Loucy (cell line): ENCODE measurements around the gene SLC9A9.

Experiments used
- H2AFZ ChIP-seq: fragments of 200-600 bp; sonication (generic); 2 replicates; pipeline ENCODE4 v1.6.0; 2016; ENCODE audit warnings: antibody characterized with exemption, mild to moderate bottlenecking, low read length, moderate library complexity
- H3F3A ChIP-seq: fragments of 200-600 bp; 2 replicates; pipeline ENCODE4 v1.6.0; 2016; ENCODE audit warnings: antibody characterized with exemption, low read depth, mild to moderate bottlenecking
- H3K27me3 ChIP-seq: fragments of 200-600 bp; sonication (generic); 2 replicates; pipeline ENCODE4 v1.6.1; 2014; ENCODE audit warnings: low read length, mild to moderate bottlenecking; ENCODE audit not compliant: insufficient read depth, poor library complexity, severe bottlenecking
- H3K36me3 ChIP-seq: fragments of 200-600 bp; sonication (generic); 2 replicates; pipeline ENCODE4 v1.6.1; 2016; ENCODE audit warnings: low read length; ENCODE audit not compliant: insufficient read depth
- H3K4me1 ChIP-seq: fragments of 200-600 bp; sonication (generic); 2 replicates; pipeline ENCODE4 v1.5.1; 2014; ENCODE audit warnings: low read length, mild to moderate bottlenecking; ENCODE audit not compliant: insufficient read depth, poor library complexity, severe bottlenecking
- H3K4me2 ChIP-seq: fragments of 200-600 bp; sonication (generic); 2 replicates; pipeline ENCODE4 v1.6.0; 2014; ENCODE audit warnings: antibody characterized with exemption, low read length, low read depth, mild to moderate bottlenecking; ENCODE audit not compliant: poor library complexity, severe bottlenecking
- H3K4me3 ChIP-seq: fragments of 200-600 bp; sonication (generic); 2 replicates; pipeline ENCODE4 v1.5.1; 2014; ENCODE audit warnings: low read length, mild to moderate bottlenecking, mixed read lengths; ENCODE audit not compliant: poor library complexity, severe bottlenecking
- H3K79me2 ChIP-seq: fragments of 200-600 bp; sonication (generic); 2 replicates; pipeline ENCODE4 v1.6.1; 2014; ENCODE audit warnings: low read length; ENCODE audit not compliant: insufficient read depth
- H3K9ac ChIP-seq: fragments of 200-600 bp; sonication (generic); 2 replicates; pipeline ENCODE4 v1.6.0; 2014; ENCODE audit warnings: mild to moderate bottlenecking, low read depth, low read length, moderate library complexity; ENCODE audit not compliant: poor library complexity, severe bottlenecking
- H3K9me2 ChIP-seq: fragments of 200-600 bp; sonication (generic); replicated peaks from 2 replicates; pipeline ENCODE4 v1.6.1; 2016; ENCODE audit warnings: low read depth, low read length, mixed read lengths
- H3K9me3 ChIP-seq: fragments of 200-600 bp; sonication (generic); 2 replicates; pipeline ENCODE4 v1.6.1; 2014; ENCODE audit warnings: mild to moderate bottlenecking, antibody characterized with exemption, low read length, low read depth; ENCODE audit not compliant: insufficient read depth
- H4K20me1 ChIP-seq: fragments of 200-600 bp; sonication (generic); 2 replicates; pipeline ENCODE4 v1.6.0; 2014; ENCODE audit warnings: antibody characterized with exemption, low read length, mild to moderate bottlenecking; ENCODE audit not compliant: insufficient read depth, poor library complexity, severe bottlenecking
- EZH2phosphoT487 ChIP-seq: fragments of 200-600 bp; IDR thresholded peaks from 2 replicates; pipeline ENCODE4 v1.6.1; 2018; ENCODE audit warnings: antibody characterized with exemption, mild to moderate bottlenecking, moderate library complexity, borderline replicate concordance
- TF ChIP-seq, protein P1 (sequence below): fragments of 200-600 bp; sonication (generic); conservative IDR thresholded peaks from 2 replicates; pipeline ENCODE4 v1.5.1; 2014; ENCODE audit warnings: mild to moderate bottlenecking, antibody characterized with exemption, low read length

Gene SLC9A9

DNA sequence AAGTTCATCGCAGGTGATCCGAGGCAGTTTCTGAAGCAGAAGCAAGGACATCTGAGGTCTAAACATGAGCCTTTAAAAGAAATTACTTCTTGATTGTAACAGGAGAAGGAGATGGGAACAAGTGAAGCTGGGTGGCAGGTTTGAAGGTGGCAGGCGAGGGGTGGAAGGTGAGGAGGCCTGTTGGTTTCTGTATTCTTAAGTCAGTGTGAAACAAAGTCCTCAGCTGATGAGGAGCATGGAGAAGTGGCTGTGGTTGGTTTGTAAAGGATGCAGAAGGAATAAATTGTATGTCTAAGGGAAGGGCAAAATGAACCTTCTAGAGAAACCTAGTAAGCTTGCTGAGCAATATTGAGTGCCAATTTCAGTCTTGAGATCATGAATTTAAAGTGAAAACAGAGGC lies 429.9 kb downstream of the SLC9A9 start:
- H3K4me2 ChIP-seq: no peak overlapping the region
- H3K27me3 ChIP-seq: no peaks in the 10 kb centered on the region
- H3K4me1 ChIP-seq: no peaks in the 10 kb centered on the region
- H2AFZ ChIP-seq: no peak overlapping the region
- H3K9me2 ChIP-seq: no peaks in the 10 kb centered on the region
- H3K9me3 ChIP-seq: no peaks in the 10 kb centered on the region
- H3K9ac ChIP-seq: no peak overlapping the region
- H3K4me3 ChIP-seq: no peak overlapping the region
- no peak for TF ChIP-seq EZH2phosphoT487
- TF ChIP-seq, protein P1, sequence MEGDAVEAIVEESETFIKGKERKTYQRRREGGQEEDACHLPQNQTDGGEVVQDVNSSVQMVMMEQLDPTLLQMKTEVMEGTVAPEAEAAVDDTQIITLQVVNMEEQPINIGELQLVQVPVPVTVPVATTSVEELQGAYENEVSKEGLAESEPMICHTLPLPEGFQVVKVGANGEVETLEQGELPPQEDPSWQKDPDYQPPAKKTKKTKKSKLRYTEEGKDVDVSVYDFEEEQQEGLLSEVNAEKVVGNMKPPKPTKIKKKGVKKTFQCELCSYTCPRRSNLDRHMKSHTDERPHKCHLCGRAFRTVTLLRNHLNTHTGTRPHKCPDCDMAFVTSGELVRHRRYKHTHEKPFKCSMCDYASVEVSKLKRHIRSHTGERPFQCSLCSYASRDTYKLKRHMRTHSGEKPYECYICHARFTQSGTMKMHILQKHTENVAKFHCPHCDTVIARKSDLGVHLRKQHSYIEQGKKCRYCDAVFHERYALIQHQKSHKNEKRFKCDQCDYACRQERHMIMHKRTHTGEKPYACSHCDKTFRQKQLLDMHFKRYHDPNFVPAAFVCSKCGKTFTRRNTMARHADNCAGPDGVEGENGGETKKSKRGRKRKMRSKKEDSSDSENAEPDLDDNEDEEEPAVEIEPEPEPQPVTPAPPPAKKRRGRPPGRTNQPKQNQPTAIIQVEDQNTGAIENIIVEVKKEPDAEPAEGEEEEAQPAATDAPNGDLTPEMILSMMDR: no peak
- H3K36me3 ChIP-seq: no peaks in the 10 kb centered on the region
- H4K20me1 ChIP-seq: no peaks in the 10 kb centered on the region
- no peaks in the 10 kb centered on the region for H3K79me2 ChIP-seq
- H3F3A ChIP-seq: no peaks in the 10 kb centered on the region

DNA sequence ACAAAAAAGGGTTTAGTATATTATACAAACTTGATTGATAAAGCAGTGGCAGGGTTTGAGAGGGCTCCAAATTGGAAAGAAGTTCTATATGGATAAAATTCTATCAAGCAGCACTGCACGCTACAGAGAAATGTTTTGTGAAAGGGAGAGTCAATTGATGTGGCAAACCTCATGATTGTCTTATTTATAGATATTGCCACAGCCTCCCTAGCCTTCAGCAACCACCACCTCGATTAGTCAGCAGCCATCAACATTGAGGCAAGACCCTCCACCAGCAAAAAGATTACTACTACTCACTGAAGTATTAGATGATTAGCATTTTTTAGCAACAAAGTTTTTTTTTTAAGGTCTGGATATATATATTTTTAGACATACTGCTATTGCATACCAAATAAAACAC lies 432.0 kb downstream of the SLC9A9 start:
- Histone ChIP-seq H4K20me1 (no peaks in the 10 kb centered on the region), H3K9me3 (no peaks in the 10 kb centered on the region), H3K27me3 (no peaks in the 10 kb centered on the region), H3K79me2 (no peaks in the 10 kb centered on the region), H3K9ac (no peak overlapping the region), H3K9me2 (no peaks in the 10 kb centered on the region), H3K36me3 (no peaks in the 10 kb centered on the region), H3K4me3 (no peak overlapping the region), H3K4me2 (no peak overlapping the region), H3F3A (no peaks in the 10 kb centered on the region), H3K4me1 (no peaks in the 10 kb centered on the region), H2AFZ (no peak overlapping the region)
- TF ChIP-seq, protein P1: no peak
- no peak for TF ChIP-seq EZH2phosphoT487

DNA sequence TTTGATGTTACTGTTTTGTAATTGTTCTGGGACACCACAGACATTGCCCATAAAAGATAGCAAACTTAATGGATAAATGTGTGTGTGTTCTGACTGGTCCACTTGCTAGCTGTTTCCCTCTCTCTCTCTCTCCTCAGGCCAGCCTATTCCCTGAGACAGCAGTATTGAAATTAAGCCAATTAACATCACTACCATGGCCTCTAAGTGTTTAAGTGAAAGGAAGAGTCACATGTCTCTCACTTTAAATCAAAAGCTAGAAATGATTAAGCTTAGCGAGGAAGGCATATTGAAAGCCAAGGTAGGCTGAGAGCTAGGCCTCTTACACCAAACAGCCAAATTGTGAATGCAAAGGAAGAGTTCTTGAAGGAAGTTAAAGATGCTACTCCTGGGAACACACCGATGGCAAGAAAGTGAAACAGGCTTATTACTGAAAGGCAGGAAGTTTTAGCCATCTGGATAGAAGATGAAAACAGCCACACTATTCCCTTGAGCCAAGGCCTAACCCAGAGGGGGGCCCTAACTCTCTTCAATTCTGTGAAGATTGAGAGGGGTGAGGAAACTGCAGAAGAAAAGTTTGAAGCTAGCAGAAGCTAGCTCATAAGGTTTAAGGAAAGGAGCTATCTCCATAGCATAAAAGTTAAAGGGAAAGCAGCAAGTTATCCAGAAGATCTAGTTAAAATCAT lies 433.6 kb downstream of the SLC9A9 start:
- no peaks in the 10 kb centered on the region for H3K4me1 ChIP-seq
- TF ChIP-seq EZH2phosphoT487: no peak
- TF ChIP-seq, protein P1: no peak

More for the DNA sequence above, 433.6 kb downstream of the SLC9A9 start:
- Histone ChIP-seq H3K79me2 (no peaks in the 10 kb centered on the region), H3K4me3 (no peak overlapping the region), H3F3A (no peaks in the 10 kb centered on the region), H2AFZ (no peak overlapping the region), H3K9me2 (no peaks in the 10 kb centered on the region), H4K20me1 (no peaks in the 10 kb centered on the region), H3K27me3 (no peaks in the 10 kb centered on the region), H3K36me3 (no peaks in the 10 kb centered on the region), H3K9me3 (no peaks in the 10 kb centered on the region), H3K4me2 (no peak overlapping the region), H3K9ac (no peak overlapping the region)
